GM12891 (cell line): ENCODE data around the gene R3HDM2.

Source experiments
- PAX5 ChIP-seq: IDR thresholded peaks from 2 replicates; pipeline ENCODE4 v1.6.1; 2011; ENCODE audit warnings: low read length, moderate library complexity, mild to moderate bottlenecking; ENCODE audit not compliant: insufficient read depth, severe bottlenecking
- POLR2A ChIP-seq: IDR thresholded peaks from 2 replicates; pipeline ENCODE4 v1.6.1; 2011; ENCODE audit warnings: low read depth, low read length, control low read depth
- POLR2AphosphoS5 ChIP-seq: IDR thresholded peaks from 2 replicates; pipeline ENCODE4 v1.6.1; 2011; ENCODE audit warnings: low read depth, low read length, control low read depth
- POU2F2 ChIP-seq: IDR thresholded peaks from 2 replicates; pipeline ENCODE4 v1.6.1; 2011; ENCODE audit warnings: low read depth, mild to moderate bottlenecking, control low read depth, low read length, moderate library complexity
- TAF1 ChIP-seq: IDR thresholded peaks from 2 replicates; pipeline ENCODE4 v1.6.1; 2011; ENCODE audit warnings: low read depth, low read length, control low read depth

GRCh38 chr12:57224278-57224972, 206.4 kb downstream of the R3HDM2 start:
- TF ChIP-seq POLR2A (no peak), TAF1 (no peak), POLR2AphosphoS5 (no peak), POU2F2 (no peak), PAX5 (no peak)
